K562 (cell line): Measurements from ENCODE around the gene WSCD2. TPM values are rescaled to one million over a fixed set of nuclear protein-coding genes. Genes with fewer than 3 reads are reported as not detected.

Experiments used
- ADNP ChIP-seq: fragments of 200-800 bp; sonication (Bioruptor generic); IDR thresholded peaks from 2 replicates; pipeline ENCODE4 v1.6.1; 2016; ENCODE audit warnings: missing genetic modification characterization, missing compliant biosample characterization
- C11orf30 ChIP-seq: fragments of 450-650 bp; IDR thresholded peaks from 2 replicates; pipeline ENCODE4 v1.6.1; 2016; ENCODE audit warnings: low read depth, mild to moderate bottlenecking
- CXXC5 ChIP-seq: fragments of 250-450 bp; sonication (Bioruptor Pico); IDR thresholded peaks from 2 replicates; pipeline ENCODE4 v1.8.0; 2022; ENCODE audit warnings: inconsistent platforms, mild to moderate bottlenecking, moderate library complexity
- DMBX1 ChIP-seq: fragments of 250-450 bp; sonication (Bioruptor Pico); IDR thresholded peaks from 2 replicates; pipeline ENCODE4 v1.8.0; 2022; ENCODE audit warnings: inconsistent platforms, mild to moderate bottlenecking, moderate library complexity, borderline replicate concordance
- EHMT2 ChIP-seq: fragments of 450-650 bp; IDR thresholded peaks from 2 replicates; pipeline ENCODE4 v1.6.1; 2018; ENCODE audit warnings: antibody characterized with exemption
- LCOR ChIP-seq: sonication (generic); formaldehyde crosslinking; IDR thresholded peaks from 2 replicates; pipeline ENCODE4 v1.8.0; 2022; ENCODE audit warnings: mild to moderate bottlenecking, missing genetic modification reagents
- LEF1 ChIP-seq: fragments of 450-650 bp; IDR thresholded peaks from 2 replicates; pipeline ENCODE4 v1.6.1; 2016; ENCODE audit warnings: mild to moderate bottlenecking
- MLX ChIP-seq, 2 experiments: fragments of 450-650 bp in 1 of 2; sonication (generic) in 1 of 2; formaldehyde crosslinking; conservative IDR thresholded peaks; 2 replicates each; pipeline versions ENCODE4 v1.4.0 to v1.8.1; 2020 to 2022; ENCODE audit warnings: mild to moderate bottlenecking in 1 of 2, missing genetic modification reagents in 1 of 2
- NR2C2 ChIP-seq, 2 experiments: fragments of 200-800 bp in 1 of 2; sonication (Bioruptor generic) in 1 of 2; sonication (generic) in 1 of 2; formaldehyde crosslinking in 1 of 2; IDR thresholded peaks; 2 replicates each; pipeline versions ENCODE4 v1.6.1 to v1.8.0; 2016 to 2022; ENCODE audit warnings: mild to moderate bottlenecking in 1 of 2, missing compliant biosample characterization in 1 of 2, missing genetic modification characterization in 1 of 2, missing genetic modification reagents in 1 of 2
- REST ChIP-seq, 2 experiments: fragments of 450-650 bp; formaldehyde crosslinking in 1 of 2; IDR thresholded peaks; 2 replicates each; pipeline versions ENCODE4 v1.4.0 to v1.6.1; 2014 to 2020; ENCODE audit warnings: mild to moderate bottlenecking in 2 of 2, borderline replicate concordance in 1 of 2, low read depth in 1 of 2
- SOX6 ChIP-seq: fragments of 450-650 bp; IDR thresholded peaks from 2 replicates; pipeline ENCODE4 v1.6.1; 2014; ENCODE audit warnings: mild to moderate bottlenecking
- TEAD4 ChIP-seq, 2 experiments: sonication (generic) in 1 of 2; formaldehyde crosslinking in 1 of 2; IDR thresholded peaks; 2 replicates each; pipeline versions ENCODE4 v1.6.1 to v1.8.0; 2012 to 2022; ENCODE audit warnings: borderline replicate concordance in 1 of 2, inconsistent platforms in 1 of 2, low read length in 1 of 2, mild to moderate bottlenecking in 1 of 2, missing genetic modification reagents in 1 of 2
- XRCC4 ChIP-seq: IDR thresholded peaks from one replicate; pipeline ENCODE4 v1.6.1; 2011; ENCODE audit not compliant: insufficient read depth, insufficient read length; ENCODE audit errors: extremely low read depth
- ZNF766 ChIP-seq: fragments of 200-800 bp; sonication (Bioruptor generic); conservative IDR thresholded peaks from 2 replicates; pipeline ENCODE4 v1.6.1; 2016; ENCODE audit warnings: missing genetic modification characterization, missing compliant biosample characterization
- polyA plus RNA-seq, 8 experiments: library from polyadenylated mRNA; depleted of rRNA in 4 of 8; stranded (reverse) in 5 of 8; unstranded in 3 of 8; fragments of >200 nt; fragmentation: Nextera tagmentation in 2 of 8; fragmentation: Illumina TruSeq in 1 of 8; extraction: Ambion mirVana in 2 of 8; extraction: Trizol in 1 of 8; gene quantifications; 2 replicates each; pipeline versions ENCODE4 v1.2.1 to v1.2.3, GENCODE V29; 2011 to 2014; ENCODE audit warnings: inconsistent platforms in 1 of 8, missing spikeins in 1 of 8
- total RNA-seq, 7 experiments: library from RNA; depleted of rRNA in 6 of 7; stranded (reverse); fragments of >200 nt in 6 of 7; fragmentation: Illumina TruSeq in 2 of 7; extraction: Trizol in 2 of 7; gene quantifications; 2 replicates each; pipeline versions ENCODE4 v1.2.1 to v1.2.3, GENCODE V29; 2011 to 2021; ENCODE audit warnings: low replicate concordance in 1 of 7

The WSCD2 gene
- total and polyA plus RNA-seq, 9 of the 15 experiments (the other 6 are each of a cell fraction or from before 2014, with no cell fraction given), result 0.72 to 14.1 (median 4.0) TPM

- peak; percentile 99 for TF ChIP-seq REST (IDR thresholded peaks at IDR 0.05; ENCODE audit: borderline replicate concordance)
- peak; percentile 95 for TF ChIP-seq REST (CRISPR knock-in tag; IDR thresholded peaks at IDR 0.05; ENCODE audit: low read depth)
- TF ChIP-seq MLX (CRISPR knock-in tag; conservative IDR thresholded peaks at IDR 0.05), result no peak
- peak; percentile 61; the same call in 1 of the 2 replicates for TF ChIP-seq DMBX1 (CRISPR knock-in tag)
- peak; percentile 17; the same call in 1 of the 2 replicates for TF ChIP-seq CXXC5 (CRISPR knock-in tag)
- TF ChIP-seq ADNP (tag), result no peak
- 0 out of 2 replicates have a peak, but pooled peaks have one; percentile 19 for TF ChIP-seq NR2C2 (CRISPR knock-in tag; IDR thresholded peaks at IDR 0.05)
- no peak for TF ChIP-seq NR2C2 (tag; IDR thresholded peaks at IDR 0.05)
- peak; percentile 62; the same call in 1 of the 2 replicates for TF ChIP-seq LCOR (CRISPR knock-in tag)
- peak; percentile 68; the same call in 1 of the 2 replicates for TF ChIP-seq ZNF766 (CRISPR knock-in tag)
- TF ChIP-seq LEF1, result no peak
- no peak for TF ChIP-seq SOX6
- no peak for TF ChIP-seq C11orf30
- TF ChIP-seq EHMT2, result peak; percentile 98
- TF ChIP-seq XRCC4, result no peak
- no peak for TF ChIP-seq TEAD4 (IDR thresholded peaks at IDR 0.05; ENCODE audit: low read length)
- no peak for TF ChIP-seq TEAD4 (CRISPR knock-in tag; IDR thresholded peaks at IDR 0.05; ENCODE audit: borderline replicate concordance)
These were observed 85.4 kb downstream of the WSCD2 start (continued) for GRCh38 chr12:108214486-108214885.
